ENCODE results near the gene THRSP.
"Not testable (repeated sequence)": the region's sequence is repeated elsewhere in the genome, so short reads cannot be mapped to it uniquely, and the experiment has no call there.

GRCh38 chr11:78028423-78028822 lies 35.2 kb upstream of the THRSP start:
- TF ChIP-seq, protein P1, sequence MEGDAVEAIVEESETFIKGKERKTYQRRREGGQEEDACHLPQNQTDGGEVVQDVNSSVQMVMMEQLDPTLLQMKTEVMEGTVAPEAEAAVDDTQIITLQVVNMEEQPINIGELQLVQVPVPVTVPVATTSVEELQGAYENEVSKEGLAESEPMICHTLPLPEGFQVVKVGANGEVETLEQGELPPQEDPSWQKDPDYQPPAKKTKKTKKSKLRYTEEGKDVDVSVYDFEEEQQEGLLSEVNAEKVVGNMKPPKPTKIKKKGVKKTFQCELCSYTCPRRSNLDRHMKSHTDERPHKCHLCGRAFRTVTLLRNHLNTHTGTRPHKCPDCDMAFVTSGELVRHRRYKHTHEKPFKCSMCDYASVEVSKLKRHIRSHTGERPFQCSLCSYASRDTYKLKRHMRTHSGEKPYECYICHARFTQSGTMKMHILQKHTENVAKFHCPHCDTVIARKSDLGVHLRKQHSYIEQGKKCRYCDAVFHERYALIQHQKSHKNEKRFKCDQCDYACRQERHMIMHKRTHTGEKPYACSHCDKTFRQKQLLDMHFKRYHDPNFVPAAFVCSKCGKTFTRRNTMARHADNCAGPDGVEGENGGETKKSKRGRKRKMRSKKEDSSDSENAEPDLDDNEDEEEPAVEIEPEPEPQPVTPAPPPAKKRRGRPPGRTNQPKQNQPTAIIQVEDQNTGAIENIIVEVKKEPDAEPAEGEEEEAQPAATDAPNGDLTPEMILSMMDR (conservative IDR thresholded peaks at IDR 0.05 in 1 of 2, IDR thresholded peaks at IDR 0.05 in 1 of 2; ENCODE audit: low read depth in 1 of 2, low read length in 2 of 2) = not testable (repeated sequence)
- not testable (repeated sequence) for TF ChIP-seq EZH2 (IDR thresholded peaks at IDR 0.05; ENCODE audit: low read length, missing control alignments)

All from fibroblast of lung (primary cell).